GM23248 (cell line): ENCODE measurements around the gene PGGHG.

Experiments used
- EZH2 ChIP-seq: fragments of 200-600 bp; sonication (generic); IDR thresholded peaks from 2 replicates; pipeline ENCODE4 v1.6.1; 2018; ENCODE audit warnings: antibody characterized with exemption, mild to moderate bottlenecking; ENCODE audit not compliant: insufficient read depth, poor library complexity, severe bottlenecking
- EZH2phosphoT487 ChIP-seq: fragments of 200-600 bp; sonication (generic); IDR thresholded peaks from 2 replicates; pipeline ENCODE4 v1.6.1; 2018; ENCODE audit warnings: antibody characterized with exemption, moderate library complexity, mild to moderate bottlenecking, low read depth; ENCODE audit not compliant: insufficient read depth

DNA sequence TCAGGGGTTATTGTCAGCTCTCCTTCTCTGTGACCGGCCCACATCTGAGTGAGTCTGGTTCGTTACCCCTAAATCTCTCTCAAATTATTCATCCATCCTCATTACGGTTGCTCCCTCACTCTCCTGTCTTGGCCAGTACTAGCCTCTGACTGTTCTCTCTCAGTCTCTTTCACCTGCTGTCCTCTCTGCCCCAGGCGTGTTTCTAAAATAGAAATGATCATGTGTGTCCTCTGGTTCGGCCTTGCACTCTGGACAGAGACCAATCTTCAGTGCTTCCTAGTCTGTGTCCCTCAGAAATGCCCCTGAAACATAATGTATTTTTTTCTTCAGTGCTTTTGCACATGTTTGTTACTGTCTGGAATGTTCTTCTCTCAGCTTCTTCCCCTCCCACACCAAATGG is 47.3 kb upstream of the PGGHG start:
- TF ChIP-seq EZH2phosphoT487 (no peak), EZH2 (no peak)
